HEK293T (cell line): ENCODE results near the gene NDRG2.

Source experiments
- BHLHE40 ChIP-seq: fragments of 450-650 bp; IDR thresholded peaks from 2 replicates; pipeline ENCODE4 v1.6.1; 2016; ENCODE audit warnings: mild to moderate bottlenecking, moderate library complexity, borderline replicate concordance
- L3MBTL2 ChIP-seq: fragments of 450-650 bp; conservative IDR thresholded peaks from 2 replicates; pipeline ENCODE4 v1.6.1; 2016; ENCODE audit warnings: mild to moderate bottlenecking
- NFRKB ChIP-seq: fragments of 450-650 bp; IDR thresholded peaks from 2 replicates; pipeline ENCODE4 v1.6.1; 2016; ENCODE audit warnings: mild to moderate bottlenecking, moderate library complexity
- PKNOX1 ChIP-seq: fragments of 450-650 bp; IDR thresholded peaks from 2 replicates; pipeline ENCODE4 v1.6.1; 2016
- SP1 ChIP-seq: fragments of 450-650 bp; IDR thresholded peaks from 2 replicates; pipeline ENCODE4 v1.6.1; 2017
- ZNF384 ChIP-seq: fragments of 450-650 bp; IDR thresholded peaks from 2 replicates; pipeline ENCODE4 v1.6.1; 2016

- TF ChIP-seq NFRKB, result no peak
- TF ChIP-seq SP1, result no peak
- no peak for TF ChIP-seq PKNOX1
- TF ChIP-seq BHLHE40, result no peak
- TF ChIP-seq ZNF384, result no peak
- no peak for TF ChIP-seq L3MBTL2
These were observed 28.3 kb downstream of the NDRG2 start for GRCh38 chr14:20996521-20996920.
